ENCODE measurements around the gene METTL22.
"Not testable (repeated sequence)": the region's sequence is repeated elsewhere in the genome, so short reads cannot be mapped to it uniquely, and the experiment has no call there.

Gene METTL22

GRCh38 chr16:8632675-8633182 is 11.2 kb downstream of the METTL22 start:
- DNase-seq = peak; percentile 80

GRCh38 chr16:8634991-8635736 is 13.7 kb downstream of the METTL22 start:
- no peak for DNase-seq

- no peak for DNase-seq
Observed at GRCh38 chr16:8639694-8640093, 18.2 kb downstream of the METTL22 start.

GRCh38 chr16:8641671-8642070 is 20.2 kb downstream of the METTL22 start:
- no peak for DNase-seq

GRCh38 chr16:8642146-8642545 is 20.6 kb downstream of the METTL22 start:
- DNase-seq = no peak

- peak; percentile 52 for DNase-seq
Observed at GRCh38 chr16:8644211-8645140, 23.0 kb downstream of the METTL22 start.

GRCh38 chr16:8645141-8645521 is 23.6 kb downstream of the METTL22 start:
- DNase-seq = no peak

GRCh38 chr16:8645831-8646230 is 24.3 kb downstream of the METTL22 start:
- no peak for DNase-seq

GRCh38 chr16:8646326-8647053 is 25.0 kb downstream of the METTL22 start:
- no peak for DNase-seq

GRCh38 chr16:8647721-8648318 is 26.3 kb downstream of the METTL22 start:
- no peak for DNase-seq

GRCh38 chr16:8648877-8649276 is 27.4 kb downstream of the METTL22 start:
- DNase-seq = no peak

GRCh38 chr16:8649829-8650554 is 28.5 kb downstream of the METTL22 start:
- DNase-seq = no peak

- not testable (repeated sequence) for DNase-seq
Observed at GRCh38 chr16:8651958-8652357, 30.5 kb downstream of the METTL22 start.

- peak; percentile 52 for DNase-seq
Observed at GRCh38 chr16:8655184-8655717, 33.8 kb downstream of the METTL22 start.

GRCh38 chr16:8656376-8656775 is 34.9 kb downstream of the METTL22 start:
- DNase-seq = no peak

GRCh38 chr16:8660841-8661301 is 39.4 kb downstream of the METTL22 start:
- DNase-seq = no peak

GRCh38 chr16:8661703-8662102 is 40.2 kb downstream of the METTL22 start:
- no peak for DNase-seq

- DNase-seq = no peak
Observed at GRCh38 chr16:8663192-8664089, 41.9 kb downstream of the METTL22 start.

- no peak for DNase-seq
Observed at GRCh38 chr16:8665529-8665928, 44.0 kb downstream of the METTL22 start.

- no peak for DNase-seq
Observed at GRCh38 chr16:8667492-8667891, 46.0 kb downstream of the METTL22 start.

Data from CD4-positive, alpha-beta T cell treated with Interleukin-15 for 1 hour (primary cell).